HG02678 (cell line): ENCODE data around the gene NHEJ1.
A peak's percentile ranks its signal among the peaks of the same experiment; 100 is the strongest.

Experiments
- ATAC-seq: cut with Tn5 transposase; IDR thresholded peaks from one replicate; pipeline ENCODE4 v1.9.1; 2021; ENCODE audit warnings: mild to moderate bottlenecking, moderate library complexity; ENCODE audit not compliant: unreplicated experiment

NHEJ1 gene

DNA sequence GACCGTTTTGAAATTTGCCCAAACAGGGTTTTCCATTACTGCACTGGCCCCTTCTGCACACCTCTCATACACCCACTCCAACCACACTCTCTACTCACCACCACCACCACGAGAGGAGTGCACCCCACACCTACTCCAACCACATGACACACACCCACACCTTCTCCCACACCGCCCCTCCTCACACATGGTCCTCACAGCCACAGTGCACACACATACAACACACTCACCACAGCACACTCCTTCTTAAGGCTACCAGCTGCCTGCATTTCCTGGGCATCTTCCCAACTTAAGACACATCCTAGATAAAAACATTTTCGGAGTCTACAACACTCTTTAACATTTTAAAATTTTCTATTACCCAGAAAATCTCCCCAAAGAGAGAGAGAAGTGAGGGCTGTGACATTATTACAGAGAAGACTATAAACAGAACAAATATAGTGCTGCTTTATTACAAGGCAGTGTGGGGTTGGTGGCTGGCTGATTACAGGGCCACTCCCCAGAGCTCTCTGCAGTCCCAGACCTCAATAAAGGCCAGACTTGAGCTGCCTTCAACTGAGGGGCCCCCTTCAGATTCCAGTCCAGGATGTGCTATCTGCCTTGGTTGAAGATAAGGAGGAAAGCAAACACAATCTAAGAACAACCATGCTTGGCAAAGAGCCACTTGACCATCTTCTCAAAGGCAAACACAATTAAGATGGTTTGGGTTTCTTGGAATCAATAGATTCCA, 36.1 kb downstream of the NHEJ1 start:
- ATAC-seq: no peak

DNA sequence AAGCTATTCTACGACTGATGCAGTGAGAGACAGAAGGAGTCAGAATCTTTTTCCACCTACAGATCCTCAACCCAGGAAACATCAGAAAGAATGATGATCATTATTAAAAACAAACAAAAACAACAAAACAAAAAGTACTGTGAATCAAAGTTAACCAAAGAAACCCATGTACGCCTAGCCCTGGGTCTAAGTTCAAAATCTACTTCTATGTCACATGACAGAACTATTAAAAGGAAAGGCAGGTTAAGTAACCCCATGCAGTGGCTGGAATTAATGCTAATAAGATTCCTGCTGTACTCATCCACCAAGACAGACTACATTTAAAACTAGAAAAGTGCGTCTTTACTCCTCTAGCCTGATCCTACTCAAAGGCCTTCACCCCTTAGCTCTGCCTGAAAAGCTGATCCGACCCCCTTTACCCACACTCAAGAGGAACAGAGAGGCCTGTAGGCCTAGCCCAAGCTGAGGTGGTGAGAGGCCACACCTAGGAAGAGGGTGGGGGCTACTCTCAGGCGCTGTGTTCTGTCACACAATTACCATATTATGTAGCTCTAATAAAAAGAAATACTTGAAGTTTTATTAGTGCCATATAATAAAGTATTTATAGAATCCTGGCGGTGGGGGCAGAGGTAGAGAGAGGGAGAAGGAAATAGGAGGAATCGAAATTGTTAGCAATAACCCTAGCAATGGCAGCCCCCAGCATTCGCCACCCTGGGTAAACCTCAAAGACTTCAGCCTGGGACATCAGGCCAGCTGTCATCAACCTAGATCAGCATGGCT, 37.1 kb downstream of the NHEJ1 start:
- no peak for ATAC-seq

DNA sequence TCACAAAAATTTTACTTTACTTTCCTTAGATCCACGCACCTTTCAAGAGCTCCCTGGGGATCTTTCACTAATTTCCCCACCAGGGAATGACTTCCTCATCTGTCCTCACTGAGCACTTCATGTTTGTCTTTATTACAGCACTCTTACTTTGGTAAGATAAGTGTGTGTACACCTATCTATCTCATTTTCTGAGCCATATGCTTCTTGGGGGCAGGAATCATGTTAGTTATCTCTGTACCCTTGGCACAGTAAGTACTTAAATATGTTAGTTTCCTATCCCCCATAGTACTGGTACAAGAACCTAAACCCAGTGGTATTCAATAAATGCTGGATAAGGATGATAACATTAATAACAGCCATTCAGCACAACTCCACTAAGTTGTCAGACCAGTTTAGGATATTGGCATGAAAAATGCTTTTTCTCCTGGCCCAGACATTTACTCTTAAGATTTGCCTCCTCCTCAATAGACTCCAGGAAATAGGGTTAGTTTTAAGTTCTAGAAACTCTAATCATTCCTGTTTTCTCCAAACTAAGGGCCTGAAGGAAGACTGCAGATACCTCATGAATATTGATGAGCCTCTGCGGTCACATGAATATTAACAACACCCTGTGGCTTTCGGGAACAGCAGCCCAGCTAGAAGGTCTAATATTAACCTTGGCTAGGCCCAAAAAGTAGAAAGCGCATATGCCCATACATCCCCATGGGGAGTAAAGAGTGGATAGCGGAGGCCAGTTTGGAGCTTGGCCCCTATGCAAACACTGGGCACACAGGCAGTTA, 38.2 kb downstream of the NHEJ1 start:
- no peak for ATAC-seq

GRCh38 chr2:219120082-219120481, 40.5 kb downstream of the NHEJ1 start:
- no peak for ATAC-seq

- peak; percentile 43 for ATAC-seq
Observed at GRCh38 chr2:219119422-219120043, 41.1 kb downstream of the NHEJ1 start.

DNA sequence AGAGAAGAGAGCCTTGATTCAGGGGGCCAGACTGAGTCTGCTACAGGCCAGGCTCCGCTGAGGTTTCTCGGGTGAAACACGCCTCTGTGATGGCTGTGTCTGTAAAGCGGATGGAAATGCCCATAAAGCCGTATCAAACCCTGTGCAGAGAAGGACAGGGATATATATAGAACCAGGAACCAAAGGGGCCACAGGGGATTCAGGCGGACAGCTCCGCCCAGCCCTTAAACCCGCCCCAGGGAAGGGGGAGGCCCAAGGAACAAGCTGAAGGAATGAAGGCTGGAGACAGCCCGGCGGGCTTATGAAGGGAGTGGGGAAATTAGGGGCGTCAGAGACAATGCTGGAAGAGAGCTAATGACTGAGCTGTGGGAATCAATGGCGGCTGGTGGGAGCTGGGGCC, 42.1 kb downstream of the NHEJ1 start:
- no peak for ATAC-seq

DNA sequence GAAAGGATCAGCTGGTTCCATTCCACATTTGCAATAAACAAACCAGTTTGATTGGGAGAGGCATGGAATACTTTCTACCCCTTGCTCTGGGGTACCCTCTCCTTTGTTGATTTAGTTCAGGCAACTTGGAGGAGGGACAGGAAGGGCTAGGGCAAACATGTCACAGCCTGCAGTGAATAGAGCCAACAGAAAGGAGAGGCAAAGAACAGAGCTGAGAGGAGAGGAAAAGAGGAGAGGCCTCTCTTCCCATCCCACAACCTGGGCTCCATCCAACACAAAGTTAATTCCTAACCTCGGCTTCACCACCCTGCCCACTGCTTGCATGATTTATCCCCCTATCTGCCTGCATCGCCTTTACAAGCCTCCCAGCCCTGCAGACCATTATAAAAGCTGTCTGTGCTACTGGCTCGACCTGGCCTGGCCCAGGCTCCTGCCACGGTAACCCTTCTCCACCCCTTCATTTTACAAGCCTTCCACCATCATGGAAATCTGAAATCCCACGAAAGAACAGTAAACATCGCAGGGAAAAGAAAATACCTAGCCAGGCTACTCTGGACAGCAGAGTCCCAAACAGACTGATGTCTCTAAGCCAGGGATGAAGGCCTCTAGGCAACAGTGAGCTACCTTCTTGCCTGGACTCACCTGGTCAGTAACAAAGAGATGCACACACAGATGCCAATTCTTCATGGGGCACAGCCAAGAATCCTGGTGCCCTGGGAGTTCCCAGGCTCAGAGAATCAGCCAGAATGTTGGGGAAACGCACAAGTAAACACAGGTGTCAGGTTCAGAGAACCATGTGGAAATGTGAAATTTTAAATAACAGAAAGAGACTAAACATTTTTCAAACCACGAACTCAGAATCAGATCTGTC, 43.6 kb downstream of the NHEJ1 start:
- ATAC-seq: no peak

GRCh38 chr2:219112651-219113338, 47.8 kb downstream of the NHEJ1 start:
- no peak for ATAC-seq

DNA sequence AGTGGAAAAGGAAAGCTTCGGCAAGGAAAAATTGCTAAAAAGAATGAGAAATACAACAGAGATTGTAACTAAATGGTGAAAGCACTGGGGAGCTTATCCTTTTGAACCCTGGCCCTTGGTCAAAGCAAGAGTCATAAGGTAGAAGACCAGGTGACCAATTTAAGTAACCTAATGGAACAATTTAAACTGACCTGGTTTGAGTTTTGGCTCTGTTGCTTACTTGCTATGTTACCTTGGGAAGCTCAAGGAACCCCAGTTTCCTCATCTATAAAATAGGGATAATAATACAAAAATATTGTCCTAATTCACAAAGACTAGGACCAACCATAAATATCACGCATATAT, 48.6 kb downstream of the NHEJ1 start:
- ATAC-seq: no peak

DNA sequence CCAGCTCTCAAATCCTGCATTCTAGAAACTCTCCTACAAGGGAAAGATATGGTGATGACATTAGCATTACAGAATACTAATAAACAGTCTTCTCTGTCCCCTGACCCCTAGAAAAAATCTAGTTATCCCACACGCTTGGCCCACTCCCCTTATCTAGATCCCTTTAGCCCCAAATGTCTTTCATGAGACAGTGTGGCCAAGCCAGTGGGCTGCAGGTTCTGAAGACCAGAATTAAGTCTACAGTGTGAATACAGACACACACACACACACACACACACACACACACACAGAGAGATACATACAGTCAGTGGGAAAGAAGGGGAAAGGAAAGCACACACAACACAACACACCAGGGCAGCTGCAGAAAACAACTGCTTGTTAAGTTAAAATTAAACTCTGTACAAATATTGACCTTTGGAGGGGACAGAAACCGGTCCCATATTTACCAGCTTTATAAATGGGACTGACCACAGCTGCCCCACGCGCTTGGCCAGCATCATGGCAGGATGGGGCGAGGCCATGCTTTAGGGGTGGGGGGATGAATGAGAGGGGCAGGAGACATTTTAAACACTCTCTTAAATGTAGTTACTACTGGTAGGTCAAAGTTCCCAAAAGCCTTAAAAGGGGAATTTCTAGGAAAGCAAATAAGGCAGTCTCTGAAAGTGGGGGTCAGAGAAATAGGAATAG, 49.1 kb downstream of the NHEJ1 start:
- ATAC-seq: no peak

GRCh38 chr2:219109471-219109870, 51.1 kb downstream of the NHEJ1 start:
- no peak for ATAC-seq

DNA sequence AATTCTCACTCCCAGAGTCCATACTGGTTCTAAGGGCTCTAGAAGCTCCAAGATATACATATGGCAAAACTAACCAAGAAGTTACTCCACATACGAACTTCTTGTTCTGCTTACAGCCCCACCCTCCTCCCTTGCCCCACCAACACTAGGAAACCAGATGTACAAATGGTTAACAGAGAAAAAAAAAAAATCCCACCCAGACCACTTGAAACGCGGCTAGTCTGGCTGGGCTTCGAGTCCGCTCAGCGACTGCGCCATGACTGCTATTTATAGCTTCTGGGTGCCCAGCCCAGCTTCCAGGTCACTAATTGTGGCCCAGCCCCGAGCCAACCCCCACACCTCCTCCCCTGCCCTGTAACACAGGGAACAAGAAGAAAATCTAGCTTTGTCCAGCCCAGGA, 52.9 kb downstream of the NHEJ1 start:
- no peak for ATAC-seq

DNA sequence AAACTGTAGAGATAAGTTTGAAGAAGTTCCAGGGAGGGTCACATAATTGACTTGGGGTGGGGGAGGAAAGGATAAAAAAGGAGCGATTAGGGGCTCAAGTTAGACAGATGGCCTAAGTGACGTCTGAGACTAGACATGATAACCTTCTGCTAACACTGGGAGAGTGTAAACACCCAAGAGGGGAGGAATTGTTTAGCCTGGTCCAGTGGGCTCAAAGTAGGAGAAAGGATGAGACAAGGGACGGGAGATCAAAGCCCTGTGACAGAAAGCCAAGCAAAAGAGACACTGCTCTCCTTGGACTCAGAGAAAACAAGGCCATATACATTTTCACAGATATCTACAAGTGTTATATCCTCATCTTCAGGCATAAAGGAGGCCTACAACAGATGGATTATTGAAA, 54.4 kb downstream of the NHEJ1 start:
- ATAC-seq: no peak

DNA sequence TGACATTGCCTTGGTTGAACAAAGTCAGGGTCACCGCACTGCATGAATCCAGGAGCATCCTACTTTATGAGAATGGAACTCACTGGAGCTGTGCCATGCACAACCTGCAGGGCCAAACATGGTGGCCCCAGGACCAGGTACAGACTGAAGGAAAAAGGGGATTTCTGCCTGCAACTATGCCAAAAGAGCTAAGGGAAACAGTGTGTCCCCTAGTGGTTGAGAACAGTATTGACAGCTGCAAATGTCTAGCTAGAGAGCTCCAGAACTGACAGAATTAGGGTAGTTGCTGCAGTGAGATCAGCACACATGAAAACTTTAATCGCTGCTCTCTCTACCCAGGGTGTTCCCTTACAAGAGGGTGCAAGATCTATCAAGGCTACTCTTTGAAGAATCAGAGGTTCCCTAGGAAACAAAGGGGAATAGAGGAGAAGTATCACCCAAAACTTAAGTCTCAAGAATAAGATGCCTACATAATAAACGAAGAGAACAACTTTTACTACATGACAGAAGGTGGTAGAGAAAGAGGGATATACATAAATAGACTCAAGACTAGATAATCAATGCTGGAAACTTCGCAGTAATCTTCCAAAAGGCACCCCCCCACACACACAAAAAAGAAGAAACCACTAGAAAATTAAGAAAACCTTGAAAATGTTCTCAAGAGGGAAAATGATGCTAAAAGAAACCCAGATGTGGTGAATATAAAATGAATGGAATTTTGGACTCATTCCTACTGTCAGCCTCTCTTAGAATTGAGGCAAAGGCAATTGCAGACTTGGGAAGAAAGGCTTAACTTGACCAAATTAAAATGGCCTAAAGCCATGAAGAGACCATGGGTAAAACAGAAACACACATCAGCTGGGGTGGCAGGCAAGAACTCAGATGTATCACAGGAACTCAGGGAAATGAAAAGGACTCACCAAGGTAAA, 56.2 kb downstream of the NHEJ1 start:
- peak; percentile 53 for ATAC-seq

DNA sequence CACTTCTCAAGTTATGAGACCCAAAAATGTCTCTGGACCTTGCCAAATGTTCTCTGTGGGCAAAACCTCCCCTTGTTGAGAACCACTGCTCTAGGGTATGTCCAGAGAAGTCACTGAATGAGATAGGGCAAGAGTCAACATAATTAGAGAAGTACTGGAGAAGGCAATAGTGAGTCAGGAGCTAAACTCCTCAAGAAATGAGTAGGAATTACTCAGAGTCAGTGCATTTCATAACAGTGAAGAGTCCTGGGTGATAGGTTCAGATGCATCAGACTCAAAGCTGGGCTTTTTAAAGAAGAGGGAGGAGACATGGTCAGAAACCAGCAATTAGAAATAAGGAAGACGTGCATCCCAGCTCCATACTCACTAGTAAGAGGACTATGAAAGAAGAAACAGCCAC, 61.3 kb downstream of the NHEJ1 start:
- ATAC-seq: no peak

DNA sequence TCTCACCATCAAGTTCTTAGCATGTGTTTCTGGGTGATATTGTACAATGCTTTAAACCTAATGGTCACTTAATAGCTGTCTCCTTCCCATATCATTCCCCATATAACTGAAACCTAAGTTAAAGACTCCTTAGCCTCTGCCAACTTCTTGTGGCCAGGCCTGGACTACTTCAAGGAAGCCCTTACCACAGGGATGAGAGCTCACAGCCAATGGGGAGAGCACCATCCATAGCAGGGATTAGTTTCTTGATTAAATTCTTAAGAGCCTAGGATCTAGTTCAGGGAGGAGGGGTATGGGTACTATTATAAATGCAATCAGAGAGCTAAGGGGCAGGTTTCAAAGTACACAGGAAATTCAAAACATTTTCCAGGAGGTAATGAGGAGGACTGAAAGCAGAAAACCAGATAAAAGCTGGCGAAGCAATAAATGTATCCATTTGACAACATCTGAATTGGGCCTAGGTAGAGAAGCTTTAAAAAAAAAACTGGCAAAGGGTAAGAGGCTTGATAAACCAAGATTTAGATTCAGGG, 65.1 kb downstream of the NHEJ1 start:
- no peak for ATAC-seq

DNA sequence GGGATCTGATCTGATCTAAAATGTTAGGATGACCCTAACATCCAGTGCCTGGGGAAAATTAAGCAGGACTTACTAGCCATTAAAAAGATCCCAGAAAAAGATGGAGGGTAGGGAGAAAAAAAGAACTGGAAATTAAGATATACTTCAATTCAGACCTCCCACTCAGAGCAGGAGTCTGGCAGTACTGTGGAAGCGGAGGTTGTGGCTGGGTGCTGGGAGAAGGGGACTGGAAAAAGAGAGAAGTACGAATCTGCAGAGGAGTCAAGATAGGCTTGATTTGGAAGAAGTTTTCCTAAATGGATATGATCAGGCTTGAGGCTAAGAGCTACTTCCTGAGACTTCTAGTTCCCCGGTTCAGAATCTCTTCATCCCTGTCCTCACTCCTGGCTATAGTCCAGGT, 66.4 kb downstream of the NHEJ1 start:
- no peak for ATAC-seq
